ENCODE data around the gene TMEM14A.
"Not testable (repeated sequence)": the region's sequence is repeated elsewhere in the genome, so short reads cannot be mapped to it uniquely, and the experiment has no call there.

Gene TMEM14A

GRCh38 chr6:52657870-52658269 lies 13.0 kb upstream of the TMEM14A start:
- no peak for DNase-seq (ENCODE audit: low spot score)

DNA sequence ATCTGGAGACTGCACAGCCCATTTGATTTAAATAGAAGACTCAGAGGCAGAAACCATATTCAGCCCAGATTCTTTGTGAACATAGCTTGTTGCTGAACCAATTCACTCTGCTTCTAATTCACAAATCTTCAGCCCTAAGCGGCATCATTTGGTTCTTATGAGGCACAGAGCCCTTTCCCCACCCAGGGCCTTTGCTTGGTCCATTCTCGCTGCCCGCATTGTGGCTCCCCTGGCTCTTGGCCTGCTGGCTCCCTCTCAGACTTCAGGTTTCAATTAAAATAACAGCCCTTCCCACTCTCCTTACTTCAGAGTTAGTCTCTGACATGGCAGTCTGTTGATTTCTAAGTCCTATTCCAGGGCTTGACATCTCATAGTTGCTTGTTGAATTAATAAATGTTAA lies 9.4 kb upstream of the TMEM14A start:
- DNase-seq (ENCODE audit: low spot score): no peak

DNA sequence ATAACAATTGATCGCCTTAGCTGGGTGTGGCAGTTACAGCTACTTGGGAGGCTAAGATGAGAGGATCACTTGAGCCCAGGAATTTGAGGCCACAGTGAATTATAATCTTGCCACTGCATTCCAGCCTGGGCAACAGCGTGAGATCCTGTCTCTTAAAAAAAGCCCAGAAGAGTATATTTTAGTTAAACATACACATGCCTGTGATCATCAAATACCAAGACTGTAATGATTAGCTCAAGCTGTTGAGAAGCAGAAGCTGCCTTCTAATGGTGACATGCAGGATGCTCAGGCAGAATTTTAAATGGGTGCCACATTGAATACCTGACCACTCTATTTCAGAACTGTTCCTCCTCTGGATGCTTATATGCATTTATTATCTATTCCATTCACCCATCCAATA lies 8.9 kb upstream of the TMEM14A start:
- no peak for DNase-seq (ENCODE audit: low spot score)

DNA sequence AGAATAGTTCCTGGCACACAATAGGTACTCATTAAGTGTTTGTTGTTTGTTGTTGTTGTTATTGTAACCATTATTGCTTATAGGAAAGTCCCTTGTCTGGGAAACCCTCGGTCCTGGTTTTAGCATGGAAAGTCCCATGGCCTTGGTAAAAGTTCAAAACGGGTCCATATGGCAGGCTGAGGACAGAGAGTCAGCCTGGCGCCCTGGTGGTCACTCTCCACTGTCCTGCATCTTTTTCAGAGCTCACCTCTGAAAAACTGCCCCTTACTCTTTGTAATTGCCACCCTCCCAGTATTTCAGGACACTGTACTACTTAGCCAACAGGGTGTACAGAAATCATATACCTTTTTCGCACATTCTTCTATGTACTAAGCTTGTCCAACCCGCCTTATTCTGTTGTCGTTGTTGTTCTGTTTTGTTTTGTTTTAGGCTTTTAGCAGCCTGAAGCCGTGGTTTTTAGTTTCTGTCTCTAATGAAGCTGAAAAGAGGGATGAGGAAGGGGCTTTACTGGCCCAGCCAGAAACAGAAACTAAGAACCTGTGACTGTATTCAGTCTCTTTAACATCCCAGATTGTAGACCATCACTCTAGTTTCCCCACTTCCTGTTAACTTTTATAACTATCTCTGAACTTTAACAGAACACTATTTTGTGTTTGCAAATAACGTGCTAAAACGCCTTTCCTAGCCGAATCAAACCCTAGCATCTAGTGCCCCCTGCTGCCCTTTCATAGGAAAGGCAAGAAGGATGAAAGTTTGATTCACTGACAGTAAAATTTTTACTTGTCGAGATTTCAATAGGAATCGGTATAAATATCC lies 7.6 kb upstream of the TMEM14A start:
- DNase-seq (ENCODE audit: low spot score): peak; percentile 65

- DNase-seq (ENCODE audit: low spot score): no peak
Measured at GRCh38 chr6:52663936-52664185, 7.1 kb upstream of the TMEM14A start.

- peak; percentile 91 for DNase-seq (ENCODE audit: low spot score)
Measured at GRCh38 chr6:52664186-52664990, 6.5 kb upstream of the TMEM14A start.

DNA sequence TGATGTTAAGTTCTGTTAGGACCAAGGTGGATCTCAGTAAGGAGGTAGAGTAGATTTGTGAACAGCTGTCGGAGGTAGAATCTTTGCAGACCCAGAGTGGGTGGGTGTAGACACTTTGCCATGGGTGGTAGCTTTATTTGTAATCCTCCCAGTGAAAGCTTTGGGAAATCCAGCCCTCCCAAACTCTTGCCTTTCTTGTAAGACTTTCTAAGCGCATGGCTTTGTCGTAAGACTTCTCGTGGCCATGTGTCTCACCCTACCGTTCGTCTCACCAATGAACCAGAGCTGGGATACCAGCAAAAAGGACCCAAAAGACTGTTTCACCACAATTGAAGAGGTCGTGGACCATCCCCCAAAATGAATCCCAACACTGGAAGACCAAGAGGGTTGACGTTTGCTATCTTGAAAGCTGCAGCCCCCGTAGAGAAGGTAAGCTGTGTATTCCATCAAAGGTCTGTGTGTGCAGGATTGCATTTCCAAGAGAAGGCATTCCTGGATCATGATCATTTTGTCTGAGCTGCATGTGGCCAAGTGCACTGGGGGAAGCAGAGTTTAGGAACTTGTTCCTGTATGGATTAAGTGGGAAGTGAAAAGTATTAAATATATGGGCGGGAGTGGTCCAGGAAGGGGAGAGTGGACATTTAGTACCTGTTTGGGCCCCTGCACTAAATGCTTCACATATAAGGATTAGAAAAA lies 5.8 kb upstream of the TMEM14A start:
- DNase-seq (ENCODE audit: low spot score): no peak

- no peak for DNase-seq (ENCODE audit: low spot score)
Measured at GRCh38 chr6:52666071-52666470, 4.8 kb upstream of the TMEM14A start.

DNA sequence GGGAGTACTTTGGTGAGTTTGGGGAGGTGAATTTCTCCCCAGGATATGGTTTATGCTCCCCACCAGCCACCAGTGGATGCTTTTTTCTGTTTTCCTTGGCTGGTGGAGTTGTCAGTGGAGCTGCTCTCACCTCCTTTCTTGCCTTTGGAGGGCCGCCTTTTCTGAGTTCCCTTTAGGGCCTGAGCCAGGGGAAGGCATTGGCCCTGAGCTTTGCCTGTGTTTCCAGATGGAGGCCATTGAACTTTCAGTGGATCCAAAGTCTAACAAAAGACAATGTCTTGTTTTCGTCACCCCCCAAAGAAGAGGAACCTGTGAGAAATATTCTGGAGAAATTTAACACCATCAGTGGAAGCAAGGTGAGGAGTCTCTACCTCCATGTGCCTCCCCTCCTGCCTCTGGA lies 4.4 kb upstream of the TMEM14A start:
- no peak for DNase-seq (ENCODE audit: low spot score)

DNA sequence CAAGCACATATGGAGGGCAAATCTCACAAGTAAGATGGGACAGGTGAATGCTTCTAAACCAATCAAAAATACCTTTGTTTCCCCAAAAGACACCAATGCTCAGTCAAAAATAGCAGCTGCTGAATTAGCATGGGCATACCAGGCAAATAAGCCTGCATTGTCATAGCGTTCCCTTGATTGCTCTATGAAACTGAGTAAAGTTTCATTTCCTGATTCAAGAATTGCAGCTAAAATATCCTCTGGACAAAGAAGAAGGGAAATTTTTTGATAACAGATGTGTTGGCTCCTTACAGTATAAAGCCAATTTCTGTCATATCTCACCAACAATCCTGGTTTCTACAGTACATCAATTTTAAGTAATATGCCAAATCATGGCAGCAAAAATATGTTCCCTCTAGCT lies 3.3 kb upstream of the TMEM14A start:
- no peak for DNase-seq (ENCODE audit: low spot score)

DNA sequence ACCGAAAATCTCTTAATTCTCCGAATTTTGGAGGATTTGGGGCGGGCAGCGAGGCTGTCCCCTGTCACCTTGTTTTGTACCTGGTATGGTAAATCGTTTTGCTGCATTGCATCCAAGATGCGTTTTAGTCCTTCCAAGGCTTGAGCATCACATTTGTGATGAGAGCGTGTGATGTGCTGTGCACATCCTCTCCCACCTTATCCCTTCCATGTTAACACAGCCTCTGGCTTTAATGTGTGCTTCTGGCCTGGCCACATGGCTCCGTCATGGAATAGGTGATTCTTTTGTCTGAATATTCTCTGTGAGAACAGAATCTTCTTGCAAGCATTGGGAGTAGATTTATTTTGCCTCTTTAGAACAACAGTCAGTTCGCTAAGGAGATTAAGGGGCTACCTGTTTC lies 763 bp downstream of the TMEM14A start:
- no peak for DNase-seq (ENCODE audit: low spot score)

DNA sequence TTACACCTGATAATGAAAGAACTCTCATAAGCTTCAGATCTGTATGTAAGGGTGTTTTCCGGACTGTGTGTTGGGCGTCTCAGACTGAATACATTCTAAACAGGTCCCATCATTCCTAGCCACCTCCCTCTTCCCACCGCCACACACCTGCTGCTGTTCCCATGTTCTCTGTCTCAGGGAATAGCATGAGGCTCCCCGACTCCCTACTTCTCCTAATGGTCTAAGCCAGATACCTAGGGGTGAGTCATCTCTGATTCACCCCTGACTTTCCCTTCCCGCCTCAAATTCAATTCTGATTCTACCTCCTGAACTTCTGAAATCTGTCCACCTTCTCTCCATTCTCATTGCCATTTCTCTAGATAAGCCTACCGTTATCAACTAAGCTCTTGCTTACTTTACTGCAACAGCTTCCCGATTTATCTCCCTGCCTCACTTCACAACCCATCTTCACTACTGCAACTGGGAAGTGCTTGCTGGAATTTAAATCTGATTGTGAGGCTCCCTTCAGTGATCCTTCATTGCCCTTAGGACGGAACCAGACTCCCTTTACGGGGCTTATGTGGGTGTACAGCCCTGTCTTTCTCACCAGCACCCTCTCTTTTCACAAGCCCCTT lies 1.6 kb downstream of the TMEM14A start:
- DNase-seq (ENCODE audit: low spot score): peak; percentile 81

DNA sequence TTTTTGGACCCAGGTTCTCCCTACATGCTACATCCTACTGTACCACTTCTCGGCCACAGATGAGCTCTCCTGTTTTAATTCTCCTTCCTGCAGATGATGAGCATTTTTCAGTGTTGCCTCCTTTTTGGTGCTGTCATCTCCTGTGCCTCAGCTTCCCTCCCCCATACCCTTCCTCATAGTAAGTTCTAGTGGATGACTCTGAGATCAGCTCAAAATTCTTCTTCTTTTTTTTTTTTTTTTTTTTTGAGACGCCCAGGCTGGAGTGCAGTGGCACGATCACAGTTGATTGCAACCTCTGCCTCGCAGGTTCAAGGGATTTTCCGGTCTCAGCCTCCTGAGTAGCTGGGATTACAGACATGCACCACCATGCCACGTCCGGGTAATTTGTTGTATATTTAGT lies 3.8 kb downstream of the TMEM14A start:
- DNase-seq (ENCODE audit: low spot score): no peak

GRCh38 chr6:52675372-52675771 lies 4.5 kb downstream of the TMEM14A start:
- no peak for DNase-seq (ENCODE audit: low spot score)

DNA sequence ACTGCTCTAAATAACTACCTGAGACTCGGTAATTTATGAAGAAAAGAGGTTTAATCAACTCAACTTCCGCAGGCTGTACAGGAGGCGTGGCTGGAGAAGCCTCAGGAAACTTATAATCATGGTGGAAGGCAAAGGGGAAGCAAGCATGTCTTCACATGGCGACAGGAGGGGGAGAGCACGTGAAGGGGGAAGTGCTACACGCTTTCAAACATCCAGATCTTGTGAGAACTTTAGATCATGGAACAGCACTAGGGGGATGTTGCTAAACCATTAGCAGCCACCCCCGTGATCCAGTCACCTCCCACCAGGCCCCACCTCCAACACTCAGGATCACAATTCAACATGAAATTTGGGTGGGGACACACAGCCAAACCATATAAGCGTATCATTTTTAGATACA lies 5.7 kb downstream of the TMEM14A start:
- not testable (repeated sequence) for DNase-seq (ENCODE audit: low spot score)

DNA sequence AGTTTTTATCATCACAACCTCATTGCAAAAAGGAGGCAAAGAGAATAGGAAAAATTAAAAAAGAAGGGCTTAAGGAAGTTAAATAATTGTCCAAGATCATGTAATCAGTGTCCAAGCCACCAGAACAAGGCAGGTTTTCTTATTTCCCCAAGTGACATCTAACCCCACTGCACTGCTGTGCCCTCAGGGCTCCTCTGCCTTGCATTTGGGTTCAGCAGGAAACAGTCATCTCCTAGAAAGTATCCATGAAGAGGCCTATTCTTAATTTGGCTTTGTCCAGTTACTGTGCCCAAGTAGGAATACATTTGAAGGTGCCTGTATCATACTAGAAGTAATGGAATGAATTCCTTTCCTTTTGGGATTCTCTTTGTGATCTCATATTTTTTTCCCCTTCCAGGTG lies 10.5 kb downstream of the TMEM14A start:
- no peak for DNase-seq (ENCODE audit: low spot score)

GRCh38 chr6:52686878-52687699 lies 16.2 kb downstream of the TMEM14A start:
- DNase-seq (ENCODE audit: low spot score): no peak

DNA sequence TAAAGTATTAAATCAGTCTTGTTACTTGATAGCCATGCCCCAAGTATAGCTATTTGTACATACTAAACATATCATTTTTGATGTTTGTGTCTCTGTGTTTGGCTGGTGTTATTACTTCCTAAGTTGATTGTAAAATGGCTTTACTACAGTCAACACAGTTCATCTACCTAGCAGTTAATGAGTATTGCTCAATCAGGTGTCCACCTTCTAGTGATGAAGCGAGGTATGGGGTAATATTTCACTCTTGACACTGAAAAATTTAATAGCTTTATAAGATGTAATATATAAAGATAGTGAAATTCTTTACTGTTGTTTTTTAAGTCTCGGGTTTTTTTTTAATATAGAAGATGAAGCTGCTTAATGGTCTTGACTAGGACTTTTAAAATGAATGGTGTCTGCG lies 18.9 kb downstream of the TMEM14A start:
- DNase-seq (ENCODE audit: low spot score): no peak

DNA sequence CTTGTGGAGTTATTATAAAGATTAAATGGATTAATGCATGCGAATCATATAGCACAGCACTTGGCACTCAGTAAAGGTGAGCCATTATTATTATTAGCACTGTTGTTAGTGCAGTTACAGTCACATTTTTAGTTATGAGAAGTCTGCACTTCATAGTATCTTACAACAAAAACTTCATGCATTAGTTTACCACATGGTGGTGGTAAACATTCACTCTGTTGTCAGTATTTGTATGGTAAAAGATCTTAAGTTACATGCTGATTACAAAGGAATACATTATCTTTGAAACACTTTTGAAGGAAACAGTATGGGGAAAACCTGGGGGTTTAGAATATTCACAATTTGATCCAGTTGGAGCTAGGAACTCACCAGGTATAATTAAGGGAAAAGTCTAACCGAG lies 20.8 kb downstream of the TMEM14A start:
- no peak for DNase-seq (ENCODE audit: low spot score)

DNA sequence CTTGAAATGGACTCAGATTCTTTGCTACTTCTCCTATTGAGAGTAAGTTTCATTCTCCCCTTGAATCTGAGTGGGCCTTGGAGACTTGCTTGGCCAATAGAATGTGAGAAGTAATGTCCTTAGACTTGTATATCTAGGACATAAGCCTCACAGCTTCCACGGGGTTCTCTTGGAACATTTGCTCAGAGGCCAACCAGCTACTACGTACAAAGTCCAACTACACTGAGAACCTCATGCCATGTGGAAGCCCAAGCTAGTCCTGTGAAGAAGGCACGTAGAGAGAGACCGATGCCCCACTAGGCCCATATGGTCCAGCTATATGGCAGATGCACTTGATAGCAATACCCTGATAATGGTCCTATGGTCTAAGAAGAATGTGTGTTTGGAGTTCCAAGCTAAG lies 22.9 kb downstream of the TMEM14A start:
- no peak for DNase-seq (ENCODE audit: low spot score)

DNA sequence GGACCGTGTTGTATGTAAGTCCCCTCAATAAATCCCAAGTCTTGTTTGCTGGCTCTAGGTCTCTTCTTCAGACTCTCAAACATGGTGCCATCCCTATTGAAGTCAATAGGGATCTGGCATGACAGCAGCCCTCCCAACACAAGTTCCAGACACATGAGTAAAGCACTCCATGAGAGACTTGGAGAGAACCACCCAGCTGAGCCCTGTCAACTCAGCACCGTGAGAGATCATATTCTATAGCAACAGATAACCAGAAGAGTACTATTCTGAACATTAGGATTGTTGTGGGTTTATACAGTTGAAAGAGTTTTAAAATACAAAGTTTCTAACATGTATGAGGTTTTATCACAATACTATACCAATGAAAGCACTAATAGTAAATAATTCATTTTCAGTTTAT lies 23.5 kb downstream of the TMEM14A start:
- no peak for DNase-seq (ENCODE audit: low spot score)

GRCh38 chr6:52696418-52696817 lies 25.5 kb downstream of the TMEM14A start:
- no peak for DNase-seq (ENCODE audit: low spot score)
